SKM-1 (cell line): ENCODE measurements around the gene AKAP12.
"Not testable (repeated sequence)": the region's sequence is repeated elsewhere in the genome, so short reads cannot be mapped to it uniquely, and the experiment has no call there.

Experiments
- DNase-seq: peaks from one replicate; lab custom pipeline; 2025; ENCODE audit not compliant: unreplicated experiment; lab: John Stamatoyannopoulos, UW

Gene AKAP12

DNA sequence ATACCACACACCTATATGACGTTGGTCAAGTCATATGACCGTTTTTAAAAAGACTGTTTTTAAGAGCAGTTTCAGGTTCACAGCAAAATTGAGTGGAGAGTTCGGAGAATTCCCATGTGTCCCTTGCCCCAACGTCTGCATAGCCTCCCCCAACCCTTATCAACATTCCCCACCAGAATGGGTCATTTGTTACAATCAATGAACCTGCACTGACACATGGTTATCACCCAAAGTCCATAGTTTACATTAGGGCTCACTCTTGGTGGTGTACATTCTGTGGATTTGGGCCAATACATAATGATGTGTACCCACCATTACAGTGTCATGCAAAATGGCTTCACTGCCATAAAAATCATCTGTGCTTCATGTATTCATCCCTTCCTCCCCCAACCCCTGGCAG, 99.6 kb downstream of the AKAP12 start:
- no peak for DNase-seq

DNA sequence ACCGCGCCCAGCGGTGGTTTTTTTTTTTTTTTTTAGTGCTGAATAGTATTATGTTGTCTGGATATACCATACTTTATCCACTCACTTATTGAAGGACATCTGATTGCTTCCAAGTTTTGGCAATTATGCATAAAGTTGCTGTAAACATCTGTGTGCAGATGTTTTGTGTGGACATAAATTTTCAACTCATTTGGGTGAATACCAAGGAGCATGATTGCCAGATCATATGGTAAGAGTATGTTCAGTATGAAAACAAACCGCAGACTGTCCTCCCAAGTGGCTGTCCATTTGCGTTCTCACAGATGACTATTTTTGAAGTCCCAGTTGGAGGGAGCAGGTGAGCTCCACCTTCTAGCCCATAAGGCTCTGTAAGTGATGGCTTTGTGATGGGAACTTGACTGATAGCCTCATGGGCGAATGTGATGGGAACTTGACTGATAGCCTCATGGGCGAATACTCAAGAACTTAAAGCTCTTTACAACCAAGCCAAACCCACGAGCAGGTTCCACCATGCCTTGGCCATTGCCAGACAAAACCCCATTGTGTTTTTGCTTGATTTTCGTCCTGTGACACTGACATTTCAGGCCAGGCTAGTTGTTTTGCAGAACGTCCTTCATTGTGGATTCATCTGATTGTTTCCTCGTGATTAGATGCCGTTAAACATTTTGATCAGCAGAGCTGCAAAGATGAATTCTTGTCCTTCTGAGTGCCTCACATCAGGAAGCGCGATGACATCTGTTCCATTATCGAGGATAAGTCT, 100.6 kb downstream of the AKAP12 start:
- DNase-seq, result no peak

- no peak for DNase-seq
Measured at GRCh38 chr6:151341476-151342195, 101.9 kb downstream of the AKAP12 start.

GRCh38 chr6:151342750-151343149, 103.0 kb downstream of the AKAP12 start:
- not testable (repeated sequence) for DNase-seq

GRCh38 chr6:151349651-151350270, 110.0 kb downstream of the AKAP12 start:
- DNase-seq, result peak; percentile 98

DNA sequence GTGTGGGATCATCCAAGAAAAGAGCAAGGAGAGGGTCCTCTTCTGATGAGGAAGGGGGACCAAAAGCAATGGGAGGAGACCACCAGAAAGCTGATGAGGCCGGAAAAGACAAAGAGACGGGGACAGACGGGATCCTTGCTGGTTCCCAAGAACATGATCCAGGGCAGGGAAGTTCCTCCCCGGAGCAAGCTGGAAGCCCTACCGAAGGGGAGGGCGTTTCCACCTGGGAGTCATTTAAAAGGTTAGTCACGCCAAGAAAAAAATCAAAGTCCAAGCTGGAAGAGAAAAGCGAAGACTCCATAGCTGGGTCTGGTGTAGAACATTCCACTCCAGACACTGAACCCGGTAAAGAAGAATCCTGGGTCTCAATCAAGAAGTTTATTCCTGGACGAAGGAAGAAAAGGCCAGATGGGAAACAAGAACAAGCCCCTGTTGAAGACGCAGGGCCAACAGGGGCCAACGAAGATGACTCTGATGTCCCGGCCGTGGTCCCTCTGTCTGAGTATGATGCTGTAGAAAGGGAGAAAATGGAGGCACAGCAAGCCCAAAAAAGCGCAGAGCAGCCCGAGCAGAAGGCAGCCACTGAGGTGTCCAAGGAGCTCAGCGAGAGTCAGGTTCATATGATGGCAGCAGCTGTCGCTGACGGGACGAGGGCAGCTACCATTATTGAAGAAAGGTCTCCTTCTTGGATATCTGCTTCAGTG, 110.8 kb downstream of the AKAP12 start:
- DNase-seq, result no peak

- DNase-seq, result no peak
Measured at GRCh38 chr6:151351146-151351700, 111.5 kb downstream of the AKAP12 start.

DNA sequence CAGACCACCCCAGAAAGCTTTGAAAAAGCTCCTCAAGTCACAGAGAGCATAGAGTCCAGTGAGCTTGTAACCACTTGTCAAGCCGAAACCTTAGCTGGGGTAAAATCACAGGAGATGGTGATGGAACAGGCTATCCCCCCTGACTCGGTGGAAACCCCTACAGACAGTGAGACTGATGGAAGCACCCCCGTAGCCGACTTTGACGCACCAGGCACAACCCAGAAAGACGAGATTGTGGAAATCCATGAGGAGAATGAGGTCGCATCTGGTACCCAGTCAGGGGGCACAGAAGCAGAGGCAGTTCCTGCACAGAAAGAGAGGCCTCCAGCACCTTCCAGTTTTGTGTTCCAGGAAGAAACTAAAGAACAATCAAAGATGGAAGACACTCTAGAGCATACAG, 112.0 kb downstream of the AKAP12 start:
- DNase-seq, result no peak

- DNase-seq, result no peak
Measured at GRCh38 chr6:151352410-151353396, 112.9 kb downstream of the AKAP12 start.

GRCh38 chr6:151353795-151354194, 114.0 kb downstream of the AKAP12 start:
- no peak for DNase-seq

GRCh38 chr6:151356983-151357382, 117.2 kb downstream of the AKAP12 start:
- not testable (repeated sequence) for DNase-seq

DNA sequence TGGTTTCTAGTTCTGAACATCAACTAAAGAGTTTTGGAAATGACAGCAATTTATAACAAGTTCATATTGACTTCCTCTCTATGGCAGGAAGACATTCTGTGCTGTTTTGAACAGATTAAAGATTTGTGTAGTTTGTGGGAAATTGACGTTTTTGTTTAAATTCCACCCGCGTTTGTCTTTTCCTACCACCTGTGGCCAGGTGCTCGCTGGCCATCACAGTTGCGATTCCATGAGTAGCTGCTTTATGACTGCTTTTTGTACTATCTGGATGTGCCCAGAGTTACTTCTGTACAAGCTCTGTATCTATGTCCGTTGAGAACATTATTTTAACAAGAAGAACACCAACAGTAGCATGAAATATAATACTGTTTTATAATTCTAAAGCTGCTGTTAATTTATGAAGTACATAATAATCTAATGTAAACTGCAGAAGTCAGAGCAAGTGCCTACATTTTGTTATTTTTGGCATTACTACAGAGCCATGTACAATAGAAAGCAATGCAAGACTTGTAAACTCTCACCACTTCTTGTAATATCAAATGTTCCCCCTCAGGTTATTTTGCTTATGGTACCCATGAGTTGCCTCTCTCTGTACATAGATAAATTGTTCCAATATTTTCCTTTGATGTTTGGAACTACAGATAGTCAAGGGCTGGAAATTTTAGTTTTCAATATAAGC, 118.1 kb downstream of the AKAP12 start:
- DNase-seq, result no peak

GRCh38 chr6:151358475-151358874, 118.7 kb downstream of the AKAP12 start:
- no peak for DNase-seq

GRCh38 chr6:151359486-151359885, 119.7 kb downstream of the AKAP12 start:
- no peak for DNase-seq

GRCh38 chr6:151365233-151365632, 125.5 kb downstream of the AKAP12 start:
- DNase-seq, result no peak

- DNase-seq, result no peak
Measured at GRCh38 chr6:151370509-151371078, 130.8 kb downstream of the AKAP12 start.

DNA sequence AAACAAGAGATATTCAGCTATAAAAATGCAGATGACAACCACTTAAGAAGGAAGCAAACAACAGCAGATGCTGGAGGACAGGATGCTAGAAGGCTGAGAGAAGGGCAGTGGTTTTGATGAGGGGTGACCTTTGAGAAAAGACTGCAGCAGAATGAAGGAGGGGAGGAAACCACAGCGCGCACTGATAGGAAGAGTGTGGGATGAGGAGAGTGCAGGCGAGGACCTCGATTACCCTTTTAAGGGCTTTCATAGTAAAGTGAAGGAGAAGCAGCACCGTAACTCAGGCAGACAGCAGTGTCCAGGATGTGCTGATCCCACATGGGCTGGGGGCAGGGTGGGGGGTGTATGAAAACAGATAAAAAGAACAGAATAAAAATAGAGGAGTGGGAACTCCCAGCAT, 132.4 kb downstream of the AKAP12 start:
- no peak for DNase-seq

- DNase-seq, result peak; percentile 61
Measured at GRCh38 chr6:151374036-151374683, 134.4 kb downstream of the AKAP12 start.

DNA sequence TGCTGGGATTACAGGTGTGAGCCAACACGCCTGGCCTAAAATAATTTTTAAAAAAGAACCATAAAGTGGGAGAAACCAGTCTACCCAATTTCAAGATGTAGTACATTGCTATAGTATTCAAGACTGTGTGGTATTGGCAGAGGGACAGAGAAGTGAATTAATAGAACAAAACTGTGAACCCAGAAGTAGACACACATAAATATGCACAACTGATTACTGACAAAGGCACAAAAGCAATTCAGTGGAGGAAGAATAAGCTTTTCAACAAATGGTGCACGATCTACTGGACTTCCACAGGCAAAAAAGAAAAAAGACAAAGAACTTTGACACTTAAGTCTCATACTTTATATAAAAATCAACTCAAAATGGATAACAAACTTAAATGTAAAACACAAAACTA, 136.1 kb downstream of the AKAP12 start:
- no peak for DNase-seq
